ENCODE data around the gene KIF7. TPM values are rescaled to one million over a fixed set of nuclear protein-coding genes. Genes with fewer than 3 reads are reported as not detected.

The KIF7 gene
- total RNA-seq, 2 donors from 2014 or later, result 2.1 to 3.0 TPM

DNA sequence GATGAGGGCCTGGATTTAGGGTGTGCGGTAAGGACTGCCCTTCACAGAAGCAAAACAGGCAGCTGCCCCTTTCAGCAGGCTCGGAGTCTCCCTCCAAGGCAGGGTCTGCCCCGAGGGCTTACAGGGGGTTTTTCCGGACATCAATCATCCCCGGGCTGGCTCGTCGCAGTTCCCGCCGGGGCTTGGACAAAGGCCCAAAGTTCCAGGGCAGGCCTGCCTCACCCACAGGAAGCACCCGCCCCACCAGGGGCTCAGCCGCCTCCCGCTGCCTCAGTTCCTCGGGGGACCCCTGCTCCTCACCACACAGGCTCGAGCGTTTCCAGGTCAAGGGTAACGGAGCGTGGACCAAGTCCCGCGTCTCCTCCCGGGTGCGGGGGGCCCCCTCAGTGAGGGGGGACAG, 27.0 kb downstream of the KIF7 start:
- H3K4me3 ChIP-seq, result no peak overlapping the region
- WGBS, 2 donors, result 92 to 100% methylated on average over 3 to 18 of the region's 21 CpGs

DNA sequence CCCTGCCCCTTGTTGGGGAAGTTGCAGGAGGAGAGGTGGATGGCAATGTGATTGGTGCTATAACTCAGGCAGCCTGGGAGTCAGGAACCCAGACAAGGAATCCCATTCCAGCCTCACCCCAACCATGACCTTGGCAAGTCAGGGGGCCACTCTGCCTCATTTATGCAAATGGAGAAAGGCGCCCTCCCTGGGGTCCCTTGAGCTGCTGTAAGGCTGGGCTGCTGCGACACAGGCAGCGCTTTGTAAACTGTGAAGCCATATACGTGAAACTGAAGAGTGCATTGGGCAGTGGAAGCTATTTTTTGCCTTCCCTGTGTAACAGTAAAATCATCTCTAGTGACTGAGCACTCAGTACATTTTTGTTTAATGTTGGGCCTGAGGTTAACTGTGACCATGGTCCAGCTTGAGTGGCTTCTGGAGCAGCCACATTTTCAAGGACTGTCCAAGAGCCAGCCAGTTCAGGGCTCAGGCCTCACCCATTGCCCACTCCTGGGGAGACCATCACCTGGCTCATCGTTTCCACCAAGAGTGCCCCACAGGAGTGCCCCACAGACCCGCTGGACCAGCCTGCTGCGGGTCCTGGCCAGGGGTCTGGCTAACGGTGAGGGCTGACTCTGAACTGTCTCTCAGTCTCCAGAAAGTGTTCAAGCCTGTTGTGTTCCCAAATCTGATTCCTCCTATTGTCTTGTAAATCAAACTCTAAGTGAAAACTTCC, 27.9 kb downstream of the KIF7 start:
- intact Hi-C loops (cut with DNase I), result no loop called here
- WGBS, 2 donors, result 91 to 95% methylated on average over 7 to 8 of the region's 8 CpGs
- no peak for DNase-seq
- no peaks in the 10 kb centered on the region for H3K27me3 ChIP-seq
- H3K4me3 ChIP-seq, result no peak overlapping the region
- TF ChIP-seq, protein P1, sequence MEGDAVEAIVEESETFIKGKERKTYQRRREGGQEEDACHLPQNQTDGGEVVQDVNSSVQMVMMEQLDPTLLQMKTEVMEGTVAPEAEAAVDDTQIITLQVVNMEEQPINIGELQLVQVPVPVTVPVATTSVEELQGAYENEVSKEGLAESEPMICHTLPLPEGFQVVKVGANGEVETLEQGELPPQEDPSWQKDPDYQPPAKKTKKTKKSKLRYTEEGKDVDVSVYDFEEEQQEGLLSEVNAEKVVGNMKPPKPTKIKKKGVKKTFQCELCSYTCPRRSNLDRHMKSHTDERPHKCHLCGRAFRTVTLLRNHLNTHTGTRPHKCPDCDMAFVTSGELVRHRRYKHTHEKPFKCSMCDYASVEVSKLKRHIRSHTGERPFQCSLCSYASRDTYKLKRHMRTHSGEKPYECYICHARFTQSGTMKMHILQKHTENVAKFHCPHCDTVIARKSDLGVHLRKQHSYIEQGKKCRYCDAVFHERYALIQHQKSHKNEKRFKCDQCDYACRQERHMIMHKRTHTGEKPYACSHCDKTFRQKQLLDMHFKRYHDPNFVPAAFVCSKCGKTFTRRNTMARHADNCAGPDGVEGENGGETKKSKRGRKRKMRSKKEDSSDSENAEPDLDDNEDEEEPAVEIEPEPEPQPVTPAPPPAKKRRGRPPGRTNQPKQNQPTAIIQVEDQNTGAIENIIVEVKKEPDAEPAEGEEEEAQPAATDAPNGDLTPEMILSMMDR (IDR thresholded peaks at IDR 0.05), result no peak
- no peak for TF ChIP-seq POLR2A (IDR thresholded peaks at IDR 0.05)
- H3K4me1 ChIP-seq, result no peaks in the 10 kb centered on the region
- no peaks in the 10 kb centered on the region for H3K9me3 ChIP-seq
- H3K36me3 ChIP-seq (replicated peaks in 1 of 2; ENCODE audit: insufficient read depth in 1 of 2, low read depth in 2 of 2), result no peaks in the 10 kb centered on the region
- ATAC-seq, result no peak
- no peak overlapping the region for H3K27ac ChIP-seq

More for the DNA sequence above, 27.0 kb downstream of the KIF7 start:
- DNase-seq (no peak), ATAC-seq (no peak)
- no peaks in the 10 kb centered on the region for H3K36me3 ChIP-seq (replicated peaks in 1 of 2; ENCODE audit: insufficient read depth in 1 of 2, low read depth in 2 of 2)
- no peaks in the 10 kb centered on the region for H3K4me1 ChIP-seq
- intact Hi-C loops (cut with DNase I), result no loop called here
- no peaks in the 10 kb centered on the region for H3K9me3 ChIP-seq
- TF ChIP-seq, protein P1 (IDR thresholded peaks at IDR 0.05), result no peak
- no peak overlapping the region for H3K27ac ChIP-seq
- H3K27me3 ChIP-seq, result no peaks in the 10 kb centered on the region

DNA sequence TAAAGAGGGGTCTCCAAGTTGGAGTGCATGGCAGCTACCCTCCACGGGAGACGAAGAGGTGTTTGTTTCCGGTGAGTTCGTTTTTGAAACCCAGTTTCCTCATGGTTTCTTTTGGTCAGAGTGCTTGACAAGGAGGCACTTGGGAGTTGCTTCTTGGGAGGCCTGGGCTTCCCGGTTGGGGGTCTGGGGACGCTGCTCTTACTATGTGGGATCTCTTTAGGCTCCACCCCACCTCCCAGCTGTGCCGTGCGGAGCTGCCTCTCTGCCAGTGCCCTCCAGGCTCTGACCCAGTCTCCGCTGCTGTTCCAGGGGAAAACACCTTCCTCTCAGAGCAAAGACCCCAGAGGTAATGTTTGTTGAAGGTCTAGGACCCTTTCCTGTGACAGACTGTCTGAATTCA, 29.6 kb downstream of the KIF7 start:
- 90 to 91% methylated on average over 6 to 9 of the region's 9 CpGs for WGBS, 2 donors
- no peak overlapping the region for H3K27ac ChIP-seq
- no peaks in the 10 kb centered on the region for H3K4me1 ChIP-seq
- H3K36me3 ChIP-seq (replicated peaks in 1 of 2; ENCODE audit: insufficient read depth in 1 of 2, low read depth in 2 of 2), result no peaks in the 10 kb centered on the region
- intact Hi-C loops (cut with DNase I), result no loop called here
- H3K4me3 ChIP-seq, result no peak overlapping the region
- TF ChIP-seq POLR2A (IDR thresholded peaks at IDR 0.05), result no peak
- TF ChIP-seq, protein P1 (IDR thresholded peaks at IDR 0.05), result no peak
- DNase-seq (no peak), ATAC-seq (no peak)
- no peaks in the 10 kb centered on the region for H3K27me3 ChIP-seq
- no peaks in the 10 kb centered on the region for H3K9me3 ChIP-seq

DNA sequence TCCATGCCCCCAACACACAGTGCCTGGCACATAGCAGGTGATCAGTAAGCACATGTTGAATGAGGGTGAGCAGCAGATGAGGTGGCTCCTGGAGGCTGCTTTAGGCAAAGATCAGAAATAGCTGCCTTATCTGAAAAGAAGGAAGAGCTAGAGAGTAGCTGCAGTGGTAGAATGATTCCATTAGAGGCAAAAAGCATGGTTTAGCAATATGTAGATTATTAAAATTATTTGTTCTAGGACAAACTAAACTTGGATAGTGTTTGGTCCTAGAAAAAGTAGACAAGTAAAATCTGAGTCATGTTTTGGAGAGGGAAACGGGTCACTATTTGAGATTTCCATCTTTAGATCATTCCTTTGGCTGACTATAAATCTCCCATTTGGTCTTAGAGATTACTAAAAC, 32.1 kb downstream of the KIF7 start:
- Histone ChIP-seq H3K36me3 (replicated peaks in 1 of 2; ENCODE audit: insufficient read depth in 1 of 2, low read depth in 2 of 2) (no peaks in the 10 kb centered on the region), H3K9me3 (no peaks in the 10 kb centered on the region), H3K4me1 (no peaks in the 10 kb centered on the region), H3K27ac (no peak overlapping the region), H3K4me3 (no peak overlapping the region), H3K27me3 (no peaks in the 10 kb centered on the region)
- no peak for DNase-seq
- TF ChIP-seq POLR2A (IDR thresholded peaks at IDR 0.05), result no peak
- TF ChIP-seq, protein P1 (IDR thresholded peaks at IDR 0.05), result no peak
- intact Hi-C loops (cut with DNase I), result no loop called here
- WGBS, 2 donors, result 80 to 82% methylated on average over 1 of the region's 1 CpG
- no peak for ATAC-seq

DNA sequence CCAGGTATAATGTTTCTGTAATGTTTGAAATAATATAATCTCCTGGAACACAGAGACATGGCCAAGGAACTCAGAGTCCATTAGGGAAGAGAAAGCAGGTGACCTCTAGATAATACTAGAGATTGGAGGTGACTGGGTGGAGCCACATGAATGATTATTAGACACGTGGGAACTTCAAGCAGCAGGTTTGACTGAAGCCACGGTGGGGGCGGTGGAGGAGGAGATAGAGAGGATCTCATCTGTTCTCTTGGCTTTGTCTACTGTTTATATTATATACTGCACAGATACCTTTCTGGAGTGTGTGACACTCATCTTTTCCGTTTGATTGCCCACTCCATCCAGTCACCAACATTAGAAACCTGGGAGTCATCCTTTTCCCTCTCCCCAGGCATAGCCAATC, 33.7 kb downstream of the KIF7 start:
- TF ChIP-seq POLR2A (IDR thresholded peaks at IDR 0.05), result no peak
- TF ChIP-seq, protein P1 (IDR thresholded peaks at IDR 0.05), result no peak
- Histone ChIP-seq H3K4me1 (no peaks in the 10 kb centered on the region), H3K4me3 (no peak overlapping the region), H3K9me3 (no peaks in the 10 kb centered on the region), H3K27me3 (no peaks in the 10 kb centered on the region), H3K27ac (no peak overlapping the region), H3K36me3 (replicated peaks in 1 of 2; ENCODE audit: insufficient read depth in 1 of 2, low read depth in 2 of 2) (no peaks in the 10 kb centered on the region)
- intact Hi-C loops (cut with DNase I), result no loop called here
- ATAC-seq, result no peak
- WGBS, 2 donors, result 58 to 59% methylated on average over 4 of the region's 4 CpGs
- no peak for DNase-seq
